A673 (cell line): Measurements from ENCODE around the gene ITM2C.

Source experiments
- EZH2 ChIP-seq: fragments of 200-600 bp; sonication (generic); IDR thresholded peaks from 2 replicates; pipeline ENCODE4 v1.6.1; 2017; ENCODE audit warnings: borderline replicate concordance, low read depth, mild to moderate bottlenecking, mixed read lengths, antibody characterized with exemption, low read length; ENCODE audit not compliant: poor library complexity, severe bottlenecking
- TF ChIP-seq, protein P1 (sequence below): fragments of 300-800, 200-600 bp; sonication (generic); conservative IDR thresholded peaks from 2 replicates; pipeline ENCODE4 v1.5.1; 2017; ENCODE audit warnings: low read depth, mild to moderate bottlenecking, antibody characterized with exemption, low read length, moderate library complexity, mixed read lengths

DNA sequence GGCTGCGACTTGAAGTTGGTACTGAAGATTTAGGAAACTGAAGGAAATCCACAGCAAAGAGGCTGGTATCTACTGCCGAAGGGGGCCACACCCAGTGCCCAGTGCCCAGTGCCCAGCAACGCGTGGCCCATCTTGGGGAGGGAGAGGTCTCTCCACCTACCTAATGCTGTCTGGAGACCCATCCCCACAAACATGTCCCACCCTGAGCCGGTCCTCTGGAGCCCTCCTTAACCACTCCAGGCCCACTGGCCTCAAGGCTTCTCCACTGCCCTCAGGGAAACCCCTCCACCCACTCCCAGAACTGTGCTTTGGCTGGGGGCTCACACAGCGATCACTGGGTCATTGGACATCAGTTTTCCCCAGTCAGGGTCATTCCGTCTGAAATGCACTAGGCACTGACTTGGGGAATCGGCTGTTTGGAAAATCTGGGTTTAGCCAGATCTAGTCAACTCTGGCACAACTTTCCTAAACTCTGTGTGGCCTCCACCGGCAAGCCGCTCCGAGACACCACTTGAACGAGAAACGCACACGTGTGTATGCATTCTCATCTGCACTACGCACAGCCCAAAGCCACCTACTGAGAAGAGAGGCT, 40.2 kb downstream of the ITM2C start:
- TF ChIP-seq, protein P1, sequence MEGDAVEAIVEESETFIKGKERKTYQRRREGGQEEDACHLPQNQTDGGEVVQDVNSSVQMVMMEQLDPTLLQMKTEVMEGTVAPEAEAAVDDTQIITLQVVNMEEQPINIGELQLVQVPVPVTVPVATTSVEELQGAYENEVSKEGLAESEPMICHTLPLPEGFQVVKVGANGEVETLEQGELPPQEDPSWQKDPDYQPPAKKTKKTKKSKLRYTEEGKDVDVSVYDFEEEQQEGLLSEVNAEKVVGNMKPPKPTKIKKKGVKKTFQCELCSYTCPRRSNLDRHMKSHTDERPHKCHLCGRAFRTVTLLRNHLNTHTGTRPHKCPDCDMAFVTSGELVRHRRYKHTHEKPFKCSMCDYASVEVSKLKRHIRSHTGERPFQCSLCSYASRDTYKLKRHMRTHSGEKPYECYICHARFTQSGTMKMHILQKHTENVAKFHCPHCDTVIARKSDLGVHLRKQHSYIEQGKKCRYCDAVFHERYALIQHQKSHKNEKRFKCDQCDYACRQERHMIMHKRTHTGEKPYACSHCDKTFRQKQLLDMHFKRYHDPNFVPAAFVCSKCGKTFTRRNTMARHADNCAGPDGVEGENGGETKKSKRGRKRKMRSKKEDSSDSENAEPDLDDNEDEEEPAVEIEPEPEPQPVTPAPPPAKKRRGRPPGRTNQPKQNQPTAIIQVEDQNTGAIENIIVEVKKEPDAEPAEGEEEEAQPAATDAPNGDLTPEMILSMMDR = no peak
- TF ChIP-seq EZH2 = no peak
